ENCODE results near the gene ABI2.

GRCh38 chr2:203438528-203438927 is 110.3 kb downstream of the ABI2 start:
- TF ChIP-seq CTCF (IDR thresholded peaks at IDR 0.05), result no peak
- no peak for TF ChIP-seq POLR2A (IDR thresholded peaks at IDR 0.05)

All from esophagus squamous epithelium (tissue), 4 donors.